ENCODE measurements around the gene NTS.

NTS gene

GRCh38 chr12:85923767-85924331 lies 49.8 kb downstream of the NTS start:
- peak; percentile 6 for DNase-seq (ENCODE audit: low read depth)

DNA sequence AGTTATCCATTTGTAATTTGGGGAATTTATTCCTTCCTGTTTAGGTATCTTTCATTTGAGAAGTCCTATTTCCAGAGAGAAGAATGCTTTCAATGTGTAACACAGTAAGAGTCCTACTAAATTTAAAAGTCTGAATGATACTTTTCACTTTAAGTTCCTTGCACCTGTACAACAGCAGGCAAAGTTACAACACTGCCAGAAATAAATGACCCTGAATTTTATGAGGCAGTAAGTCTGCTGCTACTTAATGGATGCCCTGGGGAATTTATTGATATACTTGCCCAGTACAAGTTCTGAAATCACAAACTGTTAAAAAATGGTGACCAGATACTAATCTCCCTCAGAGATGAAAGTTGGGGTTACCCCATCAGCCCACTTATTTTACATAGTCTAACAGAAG lies 53.1 kb downstream of the NTS start:
- no peak for DNase-seq (ENCODE audit: low read depth)
